GM12873 (cell line): ENCODE data around the gene TRPM5.

Source experiments
- TF ChIP-seq, protein P1 (sequence below): IDR thresholded peaks from 2 replicates; pipeline ENCODE4 v1.5.1; 2012; ENCODE audit warnings: low read depth, mild to moderate bottlenecking, moderate library complexity, low read length, control low read depth; ENCODE audit not compliant: insufficient read depth; ENCODE audit errors: missing control alignments

TRPM5 gene

DNA sequence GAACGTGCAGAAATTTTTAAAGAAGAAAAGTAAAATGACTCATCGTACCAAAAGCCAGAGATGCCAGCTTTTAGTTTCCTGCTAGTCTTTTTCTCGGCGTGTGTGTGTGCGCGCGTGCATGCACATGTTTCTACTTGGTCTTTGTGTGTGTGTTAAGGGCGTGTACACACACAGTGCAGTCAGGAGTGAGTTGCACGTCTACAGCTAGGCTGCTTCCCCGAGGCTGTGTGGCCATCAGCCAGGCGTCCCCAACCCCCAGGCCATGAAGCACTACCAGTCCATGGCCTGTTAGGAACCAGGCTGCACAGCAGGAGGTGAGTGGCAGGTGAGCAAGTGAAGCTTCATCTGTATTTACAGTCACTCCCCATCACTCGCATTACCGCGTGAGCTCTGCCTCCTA is 36.9 kb upstream of the TRPM5 start:
- TF ChIP-seq, protein P1, sequence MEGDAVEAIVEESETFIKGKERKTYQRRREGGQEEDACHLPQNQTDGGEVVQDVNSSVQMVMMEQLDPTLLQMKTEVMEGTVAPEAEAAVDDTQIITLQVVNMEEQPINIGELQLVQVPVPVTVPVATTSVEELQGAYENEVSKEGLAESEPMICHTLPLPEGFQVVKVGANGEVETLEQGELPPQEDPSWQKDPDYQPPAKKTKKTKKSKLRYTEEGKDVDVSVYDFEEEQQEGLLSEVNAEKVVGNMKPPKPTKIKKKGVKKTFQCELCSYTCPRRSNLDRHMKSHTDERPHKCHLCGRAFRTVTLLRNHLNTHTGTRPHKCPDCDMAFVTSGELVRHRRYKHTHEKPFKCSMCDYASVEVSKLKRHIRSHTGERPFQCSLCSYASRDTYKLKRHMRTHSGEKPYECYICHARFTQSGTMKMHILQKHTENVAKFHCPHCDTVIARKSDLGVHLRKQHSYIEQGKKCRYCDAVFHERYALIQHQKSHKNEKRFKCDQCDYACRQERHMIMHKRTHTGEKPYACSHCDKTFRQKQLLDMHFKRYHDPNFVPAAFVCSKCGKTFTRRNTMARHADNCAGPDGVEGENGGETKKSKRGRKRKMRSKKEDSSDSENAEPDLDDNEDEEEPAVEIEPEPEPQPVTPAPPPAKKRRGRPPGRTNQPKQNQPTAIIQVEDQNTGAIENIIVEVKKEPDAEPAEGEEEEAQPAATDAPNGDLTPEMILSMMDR, result no peak

DNA sequence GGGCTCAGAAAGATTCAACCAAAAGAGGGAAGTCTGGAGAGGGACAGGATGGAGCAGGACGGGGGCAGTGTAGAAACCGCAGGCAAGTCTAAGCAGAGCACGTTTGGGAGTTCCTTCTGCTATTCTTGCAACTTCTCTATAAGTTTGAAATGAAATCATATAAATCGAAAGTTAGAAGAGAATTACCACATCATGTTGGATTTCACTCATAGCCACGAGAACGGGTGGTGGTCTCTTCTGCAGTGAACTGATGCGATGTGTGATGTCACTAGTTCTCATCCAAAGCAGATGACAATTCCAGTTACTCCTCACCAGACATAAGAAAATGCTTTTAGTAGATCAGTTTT is 36.5 kb upstream of the TRPM5 start:
- TF ChIP-seq, protein P1, result no peak

DNA sequence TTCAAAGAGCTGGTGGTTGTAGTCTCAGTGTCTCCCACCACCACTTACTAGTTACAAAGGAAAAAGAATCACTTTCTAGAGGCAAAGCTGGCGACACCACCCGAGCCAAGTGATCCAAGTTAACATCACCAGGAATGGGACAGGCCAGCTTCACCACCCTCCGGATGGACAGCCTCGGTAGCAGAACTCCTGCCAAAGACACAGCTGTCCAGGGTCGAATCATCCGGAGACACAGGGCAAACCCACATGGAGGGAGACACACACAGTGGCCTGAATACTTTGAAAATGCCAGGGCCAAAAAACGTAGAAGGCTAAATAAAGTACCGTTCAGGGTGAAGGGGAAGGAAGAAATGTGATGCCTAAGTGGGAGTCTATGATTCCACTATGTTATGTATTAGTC is 33.6 kb upstream of the TRPM5 start:
- TF ChIP-seq, protein P1, result no peak

DNA sequence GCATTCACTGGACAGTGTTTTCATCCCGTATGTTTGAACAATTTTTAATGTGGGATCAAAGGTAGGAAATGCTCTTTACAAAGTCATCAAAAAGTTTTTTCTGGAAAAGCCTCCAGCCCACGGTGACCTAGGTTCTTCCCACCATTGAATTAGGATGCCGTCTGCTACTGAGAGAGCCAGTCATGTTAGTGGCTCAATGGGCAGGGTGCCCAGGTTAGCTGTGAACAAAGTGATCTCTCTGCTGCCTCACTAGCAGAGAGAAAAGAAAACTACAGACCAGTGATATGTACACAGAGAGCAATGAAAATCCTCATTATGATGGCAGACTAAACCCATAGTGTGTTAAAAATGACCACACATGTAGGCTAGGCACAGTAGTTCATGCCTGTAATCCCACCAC is 32.9 kb upstream of the TRPM5 start:
- TF ChIP-seq, protein P1, result no peak

DNA sequence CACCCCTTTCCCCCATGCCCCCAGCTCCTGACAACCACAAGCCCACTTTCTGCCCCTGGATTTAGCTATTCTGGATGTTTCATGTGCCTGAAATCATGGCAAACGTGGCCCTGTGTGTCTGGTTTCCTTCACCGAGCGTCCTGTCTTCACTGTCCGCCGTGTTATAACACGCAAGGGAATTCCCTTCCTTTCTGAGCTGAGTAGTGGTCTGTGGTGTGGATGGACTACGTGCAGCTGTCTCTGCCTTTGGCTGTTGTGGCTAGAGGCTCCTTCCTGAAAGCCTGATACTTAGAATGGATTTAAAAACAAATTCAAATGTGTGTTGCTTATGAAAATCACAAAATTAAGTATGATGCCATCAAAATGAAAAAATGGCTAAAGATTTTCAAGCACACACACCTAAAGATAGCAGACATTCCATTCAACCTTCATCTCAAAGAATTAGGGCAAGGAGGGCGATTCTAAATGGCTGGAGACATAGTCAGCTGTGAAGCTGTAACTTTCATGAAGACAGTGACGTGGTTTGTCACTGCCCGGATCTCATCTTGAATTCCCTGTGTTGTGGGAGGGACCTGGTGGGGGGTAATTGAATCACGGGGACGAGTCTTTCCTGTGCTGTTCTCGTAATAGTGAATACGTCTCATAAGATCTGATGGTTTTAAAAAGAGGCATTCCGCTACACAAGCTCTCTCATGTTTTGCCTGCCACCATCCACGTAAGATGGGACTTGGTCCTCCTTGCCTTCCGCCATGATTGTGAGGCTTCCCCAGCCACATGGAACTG is 31.0 kb upstream of the TRPM5 start:
- TF ChIP-seq, protein P1, result no peak

DNA sequence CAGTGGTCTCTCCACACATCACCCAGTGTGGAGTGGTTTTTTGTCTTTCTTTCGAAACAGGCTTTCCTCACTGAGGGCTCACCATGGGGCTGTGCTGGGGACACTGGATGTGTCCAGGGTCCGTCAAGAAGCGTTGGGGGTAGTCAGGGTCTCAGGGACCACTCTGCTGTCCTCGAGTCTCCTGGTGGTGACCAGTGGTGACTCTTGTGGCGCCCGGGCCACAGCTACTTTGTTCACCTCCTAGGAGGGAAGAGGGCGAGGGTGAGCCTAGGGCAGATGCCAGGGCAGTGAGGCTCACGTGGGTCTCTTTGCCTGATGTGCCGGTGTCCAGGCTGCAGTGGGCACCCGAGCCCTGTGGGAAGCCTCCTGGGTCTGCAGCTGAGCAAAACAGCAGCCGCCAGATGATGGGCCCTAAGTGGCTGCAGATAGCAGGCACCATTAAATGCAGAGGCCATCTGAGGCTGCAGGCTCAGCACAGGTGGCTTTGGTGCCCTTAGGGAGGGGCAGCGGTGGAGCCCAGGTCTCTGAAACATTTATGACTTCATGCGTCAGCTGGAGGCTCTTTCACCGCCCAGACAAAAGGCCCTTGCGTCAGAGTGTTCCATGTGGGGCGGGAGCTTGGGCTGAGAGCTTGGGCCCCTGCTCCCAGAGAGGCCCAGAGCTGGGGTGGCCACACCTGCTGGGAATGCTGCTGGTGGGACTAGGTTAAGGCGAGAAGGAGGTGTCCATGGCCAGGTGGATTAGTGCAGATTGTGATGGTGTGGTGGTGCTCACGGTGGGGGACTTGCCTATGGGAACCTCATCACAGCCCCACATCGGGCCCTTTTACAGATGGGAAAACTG is 30.0 kb upstream of the TRPM5 start:
- TF ChIP-seq, protein P1, result no peak

DNA sequence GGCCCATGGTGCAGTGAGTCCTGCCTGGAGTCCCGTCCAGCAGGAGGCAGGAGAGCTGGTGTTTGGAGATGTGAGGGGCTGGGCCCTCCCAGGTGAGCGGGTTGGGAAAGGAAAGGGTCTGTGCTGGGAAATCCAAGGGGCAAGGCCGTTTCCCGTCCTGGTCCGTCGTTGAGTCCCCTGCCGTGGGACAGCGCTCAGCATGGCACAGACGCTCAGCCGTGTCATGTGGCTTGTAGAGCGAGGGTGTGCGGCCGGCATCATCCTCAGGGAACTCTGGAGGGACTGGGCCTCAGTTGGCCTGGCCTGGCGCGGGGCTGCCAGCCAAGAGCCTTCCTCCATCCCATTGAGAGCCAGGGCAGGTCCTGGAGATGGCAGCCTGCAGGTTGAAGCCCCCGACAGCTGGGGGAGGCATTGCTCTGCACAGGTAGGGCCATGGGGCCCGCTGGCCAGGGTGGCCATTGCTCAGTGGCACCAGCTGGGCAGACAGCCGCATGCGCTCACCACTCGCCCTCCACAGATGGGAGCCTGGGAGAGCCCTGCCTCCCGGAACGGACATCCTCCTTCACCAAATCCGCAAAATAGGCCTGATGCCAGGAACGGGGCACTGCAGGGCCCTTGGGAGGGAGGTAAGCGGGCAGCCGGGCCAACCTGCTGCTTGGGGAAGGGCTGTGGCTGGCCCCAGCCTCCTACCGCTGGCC is 29.2 kb upstream of the TRPM5 start:
- TF ChIP-seq, protein P1, result no peak
